Stimulated activated CD4-positive, alpha-beta T cell treated with anti-CD3 and anti-CD28 coated beads, Interleukin-15, amount 100 ng/mL, for 1 hour (primary cell): Measurements from ENCODE around the gene PNCK.

Source experiments
- DNase-seq, 2 donors: peaks; one replicate each; pipeline ENCODE4 v3.0.0-alpha.2; 2020; ENCODE audit warnings: low read depth in 1 of 2, low spot score in 1 of 2

Gene PNCK

DNA sequence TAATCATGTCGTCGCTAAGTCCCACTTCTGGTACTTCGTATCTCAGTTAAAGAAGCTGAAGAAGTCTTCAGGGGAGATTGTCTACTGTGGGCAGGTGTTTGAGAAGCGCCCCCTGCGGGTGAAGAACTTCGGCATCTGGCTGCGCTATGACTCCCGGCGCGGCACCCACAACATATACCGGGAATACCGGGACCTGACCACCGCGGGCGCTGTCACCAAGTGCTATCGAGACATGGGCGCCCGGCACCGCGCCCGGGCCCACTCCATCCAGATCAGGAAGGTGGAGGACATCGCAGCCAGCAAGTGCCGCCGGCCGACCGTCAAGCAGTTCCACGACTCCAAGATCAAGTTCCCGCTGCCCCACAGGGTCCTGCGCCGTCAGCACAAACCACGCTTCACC is 11.3 kb downstream of the PNCK start:
- peak; percentile 22 to 42 for DNase-seq

DNA sequence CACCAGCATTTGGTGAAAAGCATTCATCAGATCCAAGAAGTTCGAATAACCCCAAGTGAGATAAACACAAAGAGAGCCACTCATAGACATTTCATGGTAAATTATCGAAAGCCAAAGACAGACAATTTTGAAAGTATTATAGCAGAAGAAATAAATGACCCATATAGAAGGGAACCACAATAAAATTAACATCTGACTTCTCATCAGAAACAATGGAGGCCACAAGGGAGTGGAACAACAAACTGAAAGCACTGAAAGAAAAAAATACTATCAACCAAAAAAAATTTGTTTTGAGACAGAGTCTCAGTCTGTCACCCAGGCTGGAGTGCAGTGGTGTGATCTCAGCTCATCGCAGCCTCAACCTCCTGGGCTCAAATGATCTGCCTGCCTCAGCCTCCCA is 14.3 kb downstream of the PNCK start:
- DNase-seq: no peak

GRCh38 chrX:153657161-153657560 is 16.5 kb downstream of the PNCK start:
- no peak for DNase-seq

GRCh38 chrX:153653556-153653955 is 20.1 kb downstream of the PNCK start:
- DNase-seq: no peak

DNA sequence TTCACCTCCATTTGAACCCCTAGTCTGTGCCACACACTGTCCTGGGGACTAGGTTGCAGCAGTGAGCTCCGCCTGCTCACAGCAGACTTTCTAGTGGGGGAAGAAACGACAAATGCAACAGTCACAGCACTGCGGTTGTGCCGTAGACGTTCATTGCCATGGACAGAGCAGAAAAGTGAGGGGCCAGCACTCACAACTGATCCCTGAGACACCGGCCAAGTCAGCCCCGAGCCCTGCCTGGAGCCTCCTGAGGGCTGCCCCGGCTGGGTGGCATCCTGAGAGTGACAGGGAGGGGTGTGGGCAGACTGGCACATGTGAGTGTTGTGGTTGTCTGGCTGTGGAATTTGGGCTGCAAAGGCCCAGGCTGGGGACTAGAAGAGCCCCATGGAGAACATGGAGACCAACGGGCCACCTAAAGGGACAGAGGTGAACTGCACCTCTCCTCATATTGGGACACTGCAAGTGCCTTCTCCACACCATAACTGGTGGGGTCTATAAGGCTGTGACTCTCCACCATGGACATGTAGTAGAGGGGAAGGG is 22.0 kb downstream of the PNCK start:
- DNase-seq: no peak

DNA sequence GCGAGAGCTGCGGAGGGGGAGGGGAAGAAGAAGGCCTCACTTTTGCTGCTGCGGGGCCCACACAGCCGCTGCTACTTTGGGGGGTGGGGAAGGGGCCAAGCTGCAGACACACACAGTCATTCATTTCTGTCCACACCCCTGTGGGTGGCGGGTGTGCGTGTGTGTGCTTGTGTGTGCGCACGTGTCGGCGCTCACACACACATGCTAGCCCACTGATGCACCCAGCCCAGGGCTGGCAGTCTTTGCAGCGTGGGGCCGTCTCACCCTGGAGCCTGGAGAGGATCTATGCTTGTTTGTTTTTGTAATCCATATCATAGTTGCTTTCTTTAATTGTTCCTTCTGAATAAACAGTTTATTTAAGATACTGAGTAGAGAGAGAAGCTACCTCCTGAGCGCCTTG is 22.7 kb downstream of the PNCK start:
- no peak for DNase-seq

- DNase-seq: no peak
Observed at GRCh38 chrX:153649915-153650782, 23.5 kb downstream of the PNCK start.

- DNase-seq: no peak
Observed at GRCh38 chrX:153649178-153649914, 24.3 kb downstream of the PNCK start.

DNA sequence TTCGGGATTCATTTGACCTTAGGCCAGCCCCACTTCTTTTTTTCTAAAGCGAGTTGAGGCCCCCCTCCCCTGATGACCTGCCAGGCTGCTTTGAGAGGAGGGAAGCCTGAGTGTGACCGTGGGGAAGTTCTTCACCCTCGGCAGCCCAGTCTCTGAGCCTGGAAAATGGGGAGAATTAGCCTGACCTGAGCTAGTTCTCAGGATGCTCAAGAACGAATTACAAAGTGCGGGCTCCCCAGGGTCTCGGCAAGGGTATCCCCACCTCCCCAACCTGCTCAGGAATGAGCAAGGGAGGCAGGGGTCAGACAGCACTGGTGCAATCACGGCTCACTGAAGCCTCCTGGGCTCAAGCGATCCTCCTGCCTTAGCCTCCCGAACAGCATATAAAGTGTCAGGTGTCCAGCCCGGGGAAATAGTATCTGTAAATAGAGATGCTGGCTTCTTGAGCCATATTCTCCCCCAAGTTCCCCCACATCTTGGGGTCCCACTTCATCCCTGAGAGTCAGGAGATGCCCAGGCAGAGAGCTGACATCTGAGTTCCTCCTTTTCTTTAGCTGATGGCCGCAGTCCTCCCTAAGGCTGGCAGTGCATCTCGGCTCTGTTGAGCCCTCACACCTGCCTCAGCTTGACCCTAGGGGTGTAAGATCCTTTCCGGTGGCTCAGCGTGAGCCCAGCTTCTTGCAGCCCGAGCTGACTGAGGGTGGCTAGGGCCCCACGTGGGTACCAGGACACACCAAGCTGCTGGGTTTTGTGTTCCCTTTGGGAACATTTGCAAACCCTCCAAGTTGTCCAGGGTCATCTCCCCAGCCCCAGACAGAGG is 25.0 kb downstream of the PNCK start:
- DNase-seq: no peak

GRCh38 chrX:153647461-153648357 is 25.9 kb downstream of the PNCK start:
- DNase-seq: no peak

DNA sequence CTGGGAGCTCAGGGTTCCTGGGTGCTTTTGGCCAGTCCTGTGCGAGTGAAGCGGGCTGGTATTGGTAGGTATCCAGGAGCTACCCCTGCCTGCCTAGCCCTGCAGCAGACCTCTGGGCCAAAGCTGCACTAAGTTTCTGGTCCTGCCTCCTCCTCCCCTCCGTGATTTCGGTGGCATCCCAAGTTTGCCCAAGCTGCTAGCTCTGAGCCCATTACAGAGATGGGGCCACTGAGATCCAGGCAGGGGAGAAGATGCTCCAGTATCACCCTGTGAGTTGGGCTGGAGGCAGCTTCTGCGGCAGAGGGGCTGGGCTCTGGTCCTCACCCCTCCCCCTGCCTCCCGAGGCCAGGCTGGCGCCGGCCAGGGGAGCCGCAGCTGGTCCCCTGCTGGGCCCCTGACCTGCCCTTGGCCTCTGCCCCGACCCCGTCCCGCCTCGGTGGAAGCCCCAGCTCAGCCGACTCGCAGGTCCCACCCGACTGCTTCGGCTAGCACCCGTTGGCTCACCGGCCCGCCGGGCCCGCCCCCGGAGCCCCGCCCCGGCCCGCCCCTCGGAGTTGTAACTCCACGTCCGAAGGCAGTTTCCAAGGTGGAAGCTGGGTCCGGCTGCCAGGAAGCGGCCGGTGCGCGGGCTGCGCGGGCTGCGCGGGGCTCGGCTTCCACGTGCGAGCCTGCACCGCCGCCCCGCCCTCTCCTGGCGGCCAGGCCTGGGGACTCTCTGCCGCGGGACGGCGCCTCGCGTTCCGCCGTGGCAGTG is 26.8 kb downstream of the PNCK start, which contains the start of gene DUSP9:
TSS of gene DUSP9 (plus strand) at position 584 of the 754 bp plus-strand sequence. CDS start 751 bp downstream, outside the sequence.
- no peak for DNase-seq

GRCh38 chrX:153645921-153646488 is 27.6 kb downstream of the PNCK start:
- DNase-seq: no peak

GRCh38 chrX:153645151-153645550 is 28.5 kb downstream of the PNCK start:
- DNase-seq: no peak

DNA sequence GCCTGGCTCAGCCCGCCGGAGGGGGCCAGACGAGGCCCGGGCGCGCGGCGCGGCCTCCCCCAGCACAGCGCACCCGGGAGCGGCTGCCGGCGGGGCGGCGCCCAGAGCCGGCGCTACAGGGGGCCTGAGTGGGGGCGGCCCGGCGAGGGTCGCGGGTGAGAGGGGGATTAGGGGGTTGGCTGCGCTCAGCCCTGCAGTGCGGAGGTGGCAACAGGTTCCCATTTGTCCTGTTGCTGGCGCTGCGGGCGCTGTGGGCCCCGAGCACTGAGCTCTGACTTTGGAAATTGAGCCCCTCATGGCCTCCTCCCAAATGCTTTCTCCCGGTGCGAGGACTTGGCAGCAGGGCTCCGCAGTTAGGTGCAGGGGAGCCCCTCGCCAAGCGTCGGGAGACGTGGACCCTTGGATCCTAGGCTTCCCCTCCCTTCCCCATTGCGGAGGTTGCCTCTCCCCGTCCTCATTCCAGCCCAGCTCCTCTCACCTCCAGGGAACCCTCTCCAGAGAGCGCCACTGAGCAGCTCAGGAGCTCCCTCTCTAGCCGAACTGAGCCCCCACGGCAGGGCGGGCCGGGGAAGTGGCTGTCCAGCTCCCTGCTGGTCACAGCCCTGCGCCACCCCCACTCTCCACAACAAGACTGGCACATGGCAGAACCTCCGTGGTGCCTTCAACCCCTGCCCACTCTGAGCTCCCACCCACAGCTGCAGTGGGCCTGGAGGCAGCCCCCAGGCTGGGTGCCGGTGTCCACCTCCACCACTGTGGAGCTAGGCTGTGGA is 29.1 kb downstream of the PNCK start:
- DNase-seq: no peak

DNA sequence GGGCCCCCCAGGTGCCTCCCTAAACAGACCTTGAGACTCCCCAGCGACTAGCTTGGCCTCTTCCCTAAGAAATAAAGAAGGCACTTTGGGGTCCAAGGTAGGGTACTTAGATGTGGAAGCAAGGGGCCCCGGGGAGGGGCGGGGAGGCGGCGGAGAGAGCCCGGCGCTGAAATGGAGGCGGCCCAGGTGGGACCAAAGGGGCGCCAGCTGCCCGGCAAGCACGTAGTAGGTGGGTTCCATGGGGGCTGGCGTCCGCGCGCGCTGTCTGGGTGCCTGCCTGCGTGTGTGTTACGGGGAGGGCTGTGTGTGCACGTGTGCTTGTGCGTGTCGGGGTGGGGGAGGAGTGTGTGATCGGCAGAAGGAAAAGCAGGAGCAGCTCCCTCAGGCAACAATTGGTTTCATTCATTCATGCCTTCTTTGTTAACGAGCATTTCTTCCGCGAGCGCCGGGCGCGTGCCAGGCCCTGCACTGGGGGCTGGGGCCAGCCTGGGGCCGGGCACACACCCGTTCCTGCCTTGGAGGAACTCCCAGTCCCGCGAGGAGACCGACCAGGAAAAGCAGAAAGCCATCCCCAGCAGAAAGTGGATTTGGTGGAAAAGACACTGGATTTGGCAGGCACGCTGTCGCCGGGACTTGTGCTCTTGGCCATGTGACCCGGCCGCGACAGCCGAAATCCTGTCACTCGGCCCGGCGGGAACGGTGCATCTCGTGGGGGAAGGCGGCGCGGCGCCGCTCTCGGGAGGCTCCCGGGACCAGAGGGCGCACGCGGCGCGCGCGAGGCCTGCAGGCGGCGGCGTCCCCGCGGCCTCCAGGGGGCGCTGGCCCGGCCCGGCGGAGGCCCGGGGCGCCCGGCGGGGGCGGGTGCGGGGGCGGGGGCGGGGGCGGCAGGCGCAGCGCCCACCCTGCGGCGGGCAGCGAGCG is 29.9 kb downstream of the PNCK start:
- DNase-seq: no peak

DNA sequence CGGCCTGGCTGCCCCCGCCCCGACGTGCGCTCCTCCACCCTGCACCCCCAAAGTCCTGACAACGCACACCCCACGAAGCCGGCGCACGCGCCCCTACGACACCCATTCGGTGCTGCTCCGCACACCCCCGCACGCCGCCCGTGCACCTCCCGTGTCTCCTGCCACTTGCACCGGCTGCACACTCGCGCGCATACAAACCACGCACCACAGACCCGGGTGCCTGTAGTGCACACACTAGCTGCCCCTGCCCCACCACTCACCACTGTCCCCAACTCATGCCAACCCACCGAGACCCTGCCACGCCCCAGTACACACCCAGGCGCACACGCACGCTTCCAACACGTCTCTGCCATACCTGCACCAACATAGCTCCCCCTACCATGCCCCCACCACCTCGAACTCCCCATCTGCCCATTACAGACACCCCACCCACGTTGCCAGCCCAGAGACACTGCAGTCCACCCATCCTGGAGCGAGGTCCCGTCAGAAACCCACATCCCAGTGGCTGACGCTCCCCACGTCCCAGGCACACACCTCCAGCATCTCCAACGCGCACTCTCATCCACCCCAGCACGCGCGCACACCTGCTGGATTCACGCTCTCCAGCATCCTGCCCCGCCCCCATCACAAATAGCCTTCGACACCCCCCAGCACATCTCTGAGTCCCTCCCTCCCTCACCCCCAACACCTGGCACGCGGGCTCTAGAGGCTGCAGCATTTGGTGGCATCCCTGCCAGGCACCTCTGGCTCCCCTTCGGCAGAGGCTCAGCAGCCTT is 30.8 kb downstream of the PNCK start:
- DNase-seq: no peak
